OCI-LY1 (cell line): ENCODE measurements around the gene SYNPO2.

Experiments used
- CTCF ChIP-seq: fragments of 200-600 bp; sonication (generic), shearing (Covaris generic); IDR thresholded peaks from 2 replicates; pipeline ENCODE4 v1.5.1; 2017; ENCODE audit warnings: mild to moderate bottlenecking, antibody characterized with exemption, low read length, moderate library complexity, mixed read lengths
- EZH2 ChIP-seq: fragments of 200-600 bp; sonication (generic), shearing (Covaris generic); IDR thresholded peaks from 2 replicates; pipeline ENCODE4 v1.8.0; 2017; ENCODE audit warnings: borderline replicate concordance, mixed run types, mild to moderate bottlenecking, antibody characterized with exemption, low read length, moderate library complexity, mixed read lengths

GRCh38 chr4:118974758-118975157 lies 86.1 kb downstream of the SYNPO2 start:
- TF ChIP-seq EZH2 (no peak), CTCF (no peak)
